Measurements from ENCODE around the gene TEX2.
"Not testable (repeated sequence)": the region's sequence is repeated elsewhere in the genome, so short reads cannot be mapped to it uniquely, and the experiment has no call there.

TEX2 gene

GRCh38 chr17:64133546-64134215, 129.4 kb downstream of the TEX2 start:
- DNase-seq = peak; percentile 30

GRCh38 chr17:64131606-64132270, 131.3 kb downstream of the TEX2 start:
- DNase-seq = no peak

DNA sequence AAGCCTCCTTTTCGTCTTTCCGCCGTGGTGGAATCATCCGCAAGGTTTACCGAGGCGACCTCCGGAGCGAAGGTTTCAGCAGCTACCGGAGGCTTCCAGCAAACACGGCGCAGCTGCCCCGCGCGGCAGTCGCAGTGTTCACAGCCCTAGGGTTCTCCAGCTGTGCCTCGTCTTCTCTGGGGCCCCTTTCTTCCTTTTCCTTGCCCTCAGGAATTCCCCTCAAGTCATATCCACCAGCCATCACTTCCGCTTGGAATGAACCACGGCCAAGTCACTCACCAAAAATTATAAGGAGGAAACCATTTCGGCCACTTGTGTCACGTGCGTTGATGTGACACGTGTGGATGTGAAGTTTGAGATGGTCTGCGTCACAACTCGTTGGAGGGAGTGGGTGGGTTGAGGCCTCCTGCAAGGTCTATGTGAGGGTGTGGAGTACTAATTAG, 132.5 kb downstream of the TEX2 start:
- no peak for DNase-seq

- DNase-seq = peak; percentile 81
Measured at GRCh38 chr17:64129765-64130558, 133.1 kb downstream of the TEX2 start, which contains the start of gene ERN1. TSS of gene ERN1 (minus strand) at chr17:64130144. CDS start at chr17:64130029, 115 bp downstream.

- DNase-seq = no peak
Measured at GRCh38 chr17:64129515-64129764, 133.6 kb downstream of the TEX2 start.

DNA sequence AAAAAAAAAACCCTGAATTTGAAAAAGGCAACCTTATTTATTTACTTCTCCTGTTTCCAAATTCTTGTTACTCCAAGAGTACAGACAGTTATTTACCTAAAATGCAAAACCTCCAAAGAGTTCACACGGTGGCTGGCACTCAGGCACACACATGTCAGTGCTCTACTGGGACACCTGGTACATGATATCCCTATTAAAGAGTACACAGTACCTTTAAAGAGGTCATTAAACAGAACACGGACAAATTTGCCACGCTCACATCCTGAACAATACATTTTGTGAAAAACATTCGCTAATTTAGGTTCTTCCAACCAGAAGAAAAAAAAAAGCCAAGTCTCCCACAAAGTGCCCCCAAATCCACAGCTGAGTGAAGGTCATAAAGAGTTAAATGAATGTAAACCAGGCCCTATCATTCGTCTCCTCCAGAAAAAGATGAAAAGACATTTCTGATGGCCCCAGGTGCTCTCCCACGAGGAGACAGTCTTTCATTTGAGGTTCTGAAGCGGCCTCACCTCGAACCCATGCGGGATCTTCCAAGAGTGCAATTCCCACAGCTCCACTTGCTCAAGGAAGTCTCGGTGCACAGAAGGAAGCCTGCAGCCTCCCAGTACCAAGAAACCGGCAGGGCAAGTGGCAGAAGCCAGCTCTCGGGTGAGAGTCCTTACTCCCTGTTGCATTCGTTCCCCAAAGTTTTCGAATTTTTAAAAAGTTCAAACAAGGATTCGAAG, 134.1 kb downstream of the TEX2 start:
- DNase-seq = no peak

DNA sequence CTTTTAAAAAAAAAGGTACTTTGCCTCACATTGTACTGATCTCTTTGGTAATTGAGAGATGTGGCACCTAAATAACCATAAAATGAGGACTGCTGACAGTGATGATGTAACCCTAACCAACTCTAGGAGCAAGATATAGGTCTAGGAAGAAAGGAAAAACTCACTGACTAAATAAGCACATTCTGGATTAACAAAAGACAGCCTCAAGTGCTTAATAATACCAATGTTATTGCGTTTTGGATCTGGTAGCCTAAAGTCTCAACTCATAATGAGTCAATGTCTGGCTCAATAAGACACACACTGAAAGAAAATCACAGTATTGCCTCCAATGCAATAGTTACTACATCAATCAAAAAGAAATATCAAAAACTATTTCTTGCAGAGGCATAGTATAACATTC, 136.1 kb downstream of the TEX2 start:
- DNase-seq = no peak

- DNase-seq = no peak
Measured at GRCh38 chr17:64125937-64126336, 137.1 kb downstream of the TEX2 start.

GRCh38 chr17:64124609-64125008, 138.5 kb downstream of the TEX2 start:
- no peak for DNase-seq

DNA sequence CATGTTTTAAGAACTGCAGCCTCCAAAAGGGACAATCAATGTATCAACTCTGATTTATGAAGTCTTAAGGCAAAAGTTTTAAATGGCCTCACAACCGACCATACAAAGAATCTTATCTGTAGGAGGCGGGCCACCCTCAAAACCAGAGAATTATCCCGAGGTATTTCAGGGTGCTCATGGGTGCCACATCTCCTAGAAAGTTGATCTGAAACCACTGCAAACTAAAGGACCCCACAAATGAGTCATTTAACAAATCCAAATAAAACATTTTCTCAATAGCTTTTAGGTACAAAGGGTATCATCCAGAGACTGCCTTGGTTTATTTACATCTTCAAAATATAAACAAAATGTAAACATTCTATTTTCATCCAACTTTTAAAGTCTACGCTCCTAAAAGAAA, 139.9 kb downstream of the TEX2 start:
- DNase-seq = no peak

GRCh38 chr17:64120972-64121786, 141.9 kb downstream of the TEX2 start:
- not testable (repeated sequence) for DNase-seq

GRCh38 chr17:64120159-64120810, 142.8 kb downstream of the TEX2 start:
- DNase-seq = no peak

DNA sequence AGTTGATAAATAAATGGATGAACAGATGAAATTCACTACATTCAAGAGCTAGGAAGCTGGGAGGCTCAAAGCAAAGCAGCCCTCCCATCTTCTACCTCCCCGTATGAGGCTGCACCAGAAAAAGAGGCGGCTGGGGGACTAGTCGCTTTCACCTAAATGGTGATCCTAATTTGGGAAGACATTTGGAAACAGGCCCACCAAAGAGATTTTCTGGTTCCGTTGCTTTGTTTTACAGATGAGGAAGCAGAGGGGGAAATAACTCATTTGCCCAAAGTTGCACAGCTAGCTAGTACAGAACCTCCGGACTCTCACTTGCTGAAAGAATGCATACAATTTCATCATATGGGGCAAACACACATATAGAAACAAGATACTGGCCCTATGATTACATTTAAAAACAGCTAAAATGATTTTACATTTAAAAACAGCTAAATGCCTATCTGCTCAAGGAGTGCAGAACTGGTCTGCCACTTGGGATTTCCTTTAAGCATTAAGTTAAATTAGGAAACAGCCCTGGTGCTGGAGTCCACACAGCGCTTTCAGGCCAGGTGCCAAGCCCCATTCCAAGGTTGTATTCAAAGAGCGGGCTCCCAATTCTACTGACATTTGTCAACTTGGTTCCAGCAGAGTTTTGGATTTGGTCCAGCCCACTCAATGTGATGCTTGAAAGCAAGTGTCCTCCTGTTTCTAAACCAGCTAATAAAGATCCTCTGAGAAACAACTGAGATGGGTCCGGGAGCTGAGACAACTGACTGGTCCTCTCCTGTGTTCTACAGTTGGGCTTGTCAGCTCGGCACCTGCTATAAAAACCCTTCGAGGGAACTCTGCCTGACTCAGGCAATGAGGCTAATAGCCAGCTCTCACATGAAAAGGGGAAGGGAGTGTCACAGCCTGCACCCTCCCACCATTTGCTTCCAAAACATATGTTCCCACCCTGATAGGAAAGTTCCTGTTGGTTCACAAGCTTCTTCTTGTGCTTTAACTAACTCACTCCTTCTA, 144.8 kb downstream of the TEX2 start:
- DNase-seq = peak; percentile 45

GRCh38 chr17:64115822-64116534, 147.1 kb downstream of the TEX2 start:
- DNase-seq = no peak

DNA sequence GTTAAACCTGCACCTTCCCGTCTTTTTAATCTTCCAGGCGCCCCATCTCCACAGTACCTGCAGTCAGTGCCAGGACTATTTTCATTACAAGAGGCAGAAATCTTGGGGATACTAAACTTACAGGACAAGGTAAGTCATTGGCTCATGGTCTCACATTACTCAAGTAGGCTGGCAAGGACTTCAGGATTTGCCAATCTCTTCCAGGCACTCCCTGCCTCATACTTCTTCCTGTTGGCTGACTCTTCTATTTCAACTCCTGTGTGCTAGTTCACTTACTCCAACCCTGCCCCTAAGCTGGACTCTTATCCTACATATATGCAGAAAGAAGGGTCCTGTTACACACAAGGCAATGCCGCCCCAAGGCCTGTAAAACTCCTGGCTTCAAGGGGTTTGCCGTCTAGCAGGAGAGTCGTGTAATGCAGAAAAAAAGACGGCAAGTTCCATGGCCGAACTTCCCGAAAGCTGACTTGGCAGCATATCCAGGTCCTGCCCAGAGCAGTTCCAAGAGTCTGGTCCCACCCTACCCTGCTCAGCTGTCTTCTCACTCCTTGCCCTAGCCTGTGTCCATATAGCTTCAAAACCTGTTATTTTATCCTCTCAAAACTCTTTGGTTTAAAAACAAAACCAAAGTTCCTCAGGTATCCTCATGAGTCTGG, 147.9 kb downstream of the TEX2 start:
- no peak for DNase-seq

DNA sequence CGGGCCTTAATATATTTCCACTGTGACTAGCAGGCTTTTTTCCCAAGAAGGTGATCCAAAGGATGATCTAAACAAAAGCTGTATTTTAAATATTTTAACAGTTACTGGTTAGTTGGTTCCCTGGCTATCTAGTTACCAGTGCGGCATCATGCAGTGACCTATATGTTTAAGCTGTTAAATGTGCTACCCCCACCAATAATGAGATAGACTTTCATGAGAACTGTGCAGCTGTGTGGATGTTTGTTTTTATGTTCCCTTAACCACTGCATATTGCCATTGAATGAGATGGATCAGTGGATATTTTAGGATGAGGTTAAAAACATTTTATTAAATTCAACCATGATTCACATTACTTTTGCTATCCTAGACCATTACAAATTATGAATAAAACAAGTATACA, 150.1 kb downstream of the TEX2 start:
- no peak for DNase-seq

DNA sequence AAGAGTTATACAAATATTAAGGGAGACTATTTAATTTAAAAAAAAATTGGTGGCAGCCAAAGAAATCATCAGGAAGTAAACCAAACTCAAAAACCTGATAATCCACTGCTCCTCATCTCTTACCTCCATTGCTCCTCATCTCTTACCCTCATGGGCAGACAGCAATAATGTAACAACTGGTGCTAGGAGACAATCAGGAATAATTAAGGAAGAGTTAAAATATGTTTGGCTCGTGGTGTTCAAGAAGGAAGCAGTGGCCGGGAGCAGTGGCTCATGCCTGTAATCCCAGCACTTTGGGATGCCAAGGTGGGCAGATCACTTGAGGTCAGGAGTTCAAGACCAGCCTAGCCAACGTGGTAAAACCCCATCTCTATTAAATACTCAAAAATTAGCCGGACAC, 151.2 kb downstream of the TEX2 start:
- no peak for DNase-seq

DNA sequence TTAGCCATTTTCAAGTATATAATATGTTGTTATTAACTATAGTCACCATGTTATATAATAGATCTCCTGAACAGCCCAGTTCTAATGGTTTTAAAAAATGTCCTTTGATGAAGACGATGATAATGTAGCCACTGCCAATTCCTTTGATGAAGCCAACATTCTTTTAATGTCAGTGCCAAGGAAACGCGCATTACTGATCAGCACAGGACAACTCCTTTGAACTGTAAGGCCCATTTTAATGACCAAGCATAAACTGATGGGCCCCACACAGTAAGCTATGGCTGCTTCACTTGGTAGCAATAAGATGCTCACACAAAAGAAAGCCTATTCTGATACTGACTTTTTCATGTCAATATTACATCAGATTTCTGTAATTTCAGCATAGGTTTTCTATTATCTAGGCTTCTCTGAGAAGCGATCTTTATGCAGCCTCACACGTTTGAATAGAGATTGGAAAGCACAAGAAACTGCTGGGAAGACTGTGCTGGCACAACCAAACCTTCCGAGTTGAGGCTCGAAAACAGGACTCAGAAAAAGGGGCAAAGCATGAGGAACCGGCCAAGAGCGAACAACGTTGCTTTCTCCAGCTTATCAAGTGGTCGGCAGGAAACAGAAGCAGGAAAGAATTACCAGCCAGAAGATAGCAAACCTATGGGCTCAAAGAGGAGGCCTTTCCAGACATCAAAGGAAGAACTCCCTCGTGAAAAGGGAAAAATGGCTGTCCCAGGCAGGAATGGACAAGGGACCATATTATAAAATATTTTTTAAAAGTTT, 152.5 kb downstream of the TEX2 start:
- no peak for DNase-seq

GRCh38 chr17:64109400-64109799, 153.7 kb downstream of the TEX2 start:
- DNase-seq = no peak
